Measurements from ENCODE around the gene ABRAXAS1. TPM values are rescaled to one million over a fixed set of nuclear protein-coding genes. Genes with fewer than 3 reads are reported as not detected.
A peak's percentile ranks its signal among the peaks of the same experiment; 100 is the strongest.

ABRAXAS1 gene
- total and polyA plus RNA-seq, 2 of the 4 experiments (the other 2 are of a cell fraction): 4.1 to 8.4 TPM

GRCh38 chr4:83413676-83414075 lies 71.2 kb downstream of the ABRAXAS1 start:
- Histone ChIP-seq H3K4me2 (ENCODE audit: low read depth, low read length) (no peak overlapping the region), H3K9ac (ENCODE audit: low read depth, low read length) (no peak overlapping the region), H2BK15ac (ENCODE audit: low read depth, low read length) (no peak overlapping the region), H3K14ac (replicated peaks; ENCODE audit: low read depth, low read length) (no peak overlapping the region), H3K9me1 (ENCODE audit: insufficient read depth, low read length) (no peaks in the 10 kb centered on the region; the same call in 1 of the 2 replicates), H2AK9ac (replicated peaks; ENCODE audit: low read depth, low read length, poor library complexity) (no peak overlapping the region), H3K4me3 (ENCODE audit: insufficient read depth, low read depth, low read length) (no peak overlapping the region), H3K4me1 (ENCODE audit: control insufficient read depth, insufficient read depth, low read length) (no peaks in the 10 kb centered on the region), H2BK5ac (ENCODE audit: low read depth, low read length, poor library complexity, severe bottlenecking) (no peak overlapping the region), H3K18ac (ENCODE audit: low read depth, low read length) (no peak overlapping the region), H3K4ac (ENCODE audit: low read depth, low read length) (no peak overlapping the region), H2BK20ac (ENCODE audit: low read depth, low read length) (no peak overlapping the region), H4K8ac (ENCODE audit: low read depth in 2 of 2, low read length in 2 of 2) (no peak overlapping the region), H3K56ac (ENCODE audit: extremely low read depth, insufficient read depth, low read length) (no peak overlapping the region), H4K91ac (ENCODE audit: insufficient read depth, low read depth, low read length) (no peak overlapping the region), H2BK120ac (ENCODE audit: low read depth, low read length) (no peak overlapping the region), H2AK5ac (ENCODE audit: low read depth, low read length) (no peak overlapping the region), H3K9me3 (ENCODE audit: control insufficient read depth, insufficient read depth, low read length) (no peaks in the 10 kb centered on the region), H4K5ac (ENCODE audit: low read depth, low read length) (no peak overlapping the region), H3K27ac (ENCODE audit: insufficient read depth, low read length) (no peak overlapping the region), H3K23ac (ENCODE audit: low read depth, low read length) (no peak overlapping the region), H3K36me3 (ENCODE audit: control insufficient read depth, insufficient read depth, low read length) (peaks cover 5% of the 10 kb centered on the region), H2AFZ (replicated peaks; ENCODE audit: low read length, poor library complexity) (no peak overlapping the region), H3K79me1 (ENCODE audit: low read depth in 1 of 2, low read length in 2 of 2) (no peaks in the 10 kb centered on the region), H4K20me1 (ENCODE audit: insufficient read depth, low read length) (no peaks in the 10 kb centered on the region), H3K27me3 (ENCODE audit: control insufficient read depth, insufficient read depth, low read length) (no peaks in the 10 kb centered on the region)
- no TSS peak for BruUV-seq (replicated peaks)
- CTCF ChIA-PET: no interaction called here
- dilution Hi-C loops (cut with HindIII; ENCODE audit: low sequenced_read_pairs, unreplicated experiment) (no loop called here), intact Hi-C loops (cut with micrococcal nuclease) (no loop called here), in situ Hi-C loops (cut with MboI; ENCODE audit: low sequenced_read_pairs) (no loop called here)
- POLR2A ChIA-PET (ENCODE audit: unreplicated experiment): no interaction called here
- TF ChIP-seq NFE2L2 (IDR thresholded peaks at IDR 0.05; ENCODE audit: low read depth, low read length): no peak
- no peak for TF ChIP-seq MXI1 (IDR thresholded peaks at IDR 0.05; ENCODE audit: borderline replicate concordance, low read depth, low read length)
- TF ChIP-seq SMC3 (IDR thresholded peaks at IDR 0.05; ENCODE audit: low read depth, low read length): no peak
- TF ChIP-seq RFX5 (IDR thresholded peaks at IDR 0.05; ENCODE audit: low read depth, low read length): no peak
- TF ChIP-seq CTCF (conservative IDR thresholded peaks at IDR 0.05; ENCODE audit: low read depth, low read length): no peak
- no peak for TF ChIP-seq FOS (IDR thresholded peaks at IDR 0.05; ENCODE audit: low read depth, low read length)
- no peak for TF ChIP-seq CHD1 (IDR thresholded peaks at IDR 0.05; ENCODE audit: low read depth, low read length)
- no peak for TF ChIP-seq RAD21 (IDR thresholded peaks at IDR 0.05; ENCODE audit: low read length)
- TF ChIP-seq MAZ (IDR thresholded peaks at IDR 0.05; ENCODE audit: borderline replicate concordance, low read depth, low read length): no peak
- TF ChIP-seq MAFK (IDR thresholded peaks at IDR 0.05; ENCODE audit: low read depth, low read length): no peak
- TF ChIP-seq CEBPB (IDR thresholded peaks at IDR 0.05; ENCODE audit: low read depth, low read length): no peak
- no peak for TF ChIP-seq POLR2A (IDR thresholded peaks at IDR 0.05; ENCODE audit: low read depth, low read length)
- TF ChIP-seq, protein P1, sequence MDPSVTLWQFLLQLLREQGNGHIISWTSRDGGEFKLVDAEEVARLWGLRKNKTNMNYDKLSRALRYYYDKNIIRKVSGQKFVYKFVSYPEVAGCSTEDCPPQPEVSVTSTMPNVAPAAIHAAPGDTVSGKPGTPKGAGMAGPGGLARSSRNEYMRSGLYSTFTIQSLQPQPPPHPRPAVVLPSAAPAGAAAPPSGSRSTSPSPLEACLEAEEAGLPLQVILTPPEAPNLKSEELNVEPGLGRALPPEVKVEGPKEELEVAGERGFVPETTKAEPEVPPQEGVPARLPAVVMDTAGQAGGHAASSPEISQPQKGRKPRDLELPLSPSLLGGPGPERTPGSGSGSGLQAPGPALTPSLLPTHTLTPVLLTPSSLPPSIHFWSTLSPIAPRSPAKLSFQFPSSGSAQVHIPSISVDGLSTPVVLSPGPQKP (IDR thresholded peaks at IDR 0.05; ENCODE audit: borderline replicate concordance, low read depth, low read length): no peak
- TF ChIP-seq USF2 (IDR thresholded peaks at IDR 0.05; ENCODE audit: low read depth, low read length): no peak; the same call in 1 of the 2 replicates
- no peak; the same call in 1 of the 2 replicates for TF ChIP-seq BHLHE40 (IDR thresholded peaks at IDR 0.05; ENCODE audit: low read depth, low read length)
- TF ChIP-seq RCOR1 (IDR thresholded peaks at IDR 0.05; ENCODE audit: insufficient replicate concordance, low read length): no peak
- no CpG with 5 or more reads among the region's 2 CpGs for WGBS, 2 experiments (ENCODE audit: extremely low coverage in 2 of 2, insufficient read length in 1 of 2)
- no peak for ATAC-seq (ENCODE audit: low read depth)
- peak; percentile 21 for DNase-seq
